22Rv1 (cell line): ENCODE results near the gene INSYN2A.

ENCODE experiments used
- CTCF ChIP-seq: fragments of 450-650 bp; IDR thresholded peaks from 2 replicates; pipeline ENCODE4 v1.5.1; 2017; ENCODE audit warnings: mild to moderate bottlenecking
- ZFX ChIP-seq: fragments of 450-650 bp; IDR thresholded peaks from 2 replicates; pipeline ENCODE4 v1.6.1; 2017; ENCODE audit warnings: antibody characterized with exemption, borderline replicate concordance

GRCh38 chr10:127243490-127244272 lies 47.3 kb upstream of the INSYN2A start:
- TF ChIP-seq CTCF (peak; percentile 77), ZFX (no peak)
